Measurements from ENCODE around the gene FYB1. TPM values are rescaled to one million over a fixed set of nuclear protein-coding genes. Genes with fewer than 3 reads are reported as not detected.

Gene FYB1
- total RNA-seq, 4 donors from 2014 or later = 2.8 to 14.1 (median 11.9) TPM

DNA sequence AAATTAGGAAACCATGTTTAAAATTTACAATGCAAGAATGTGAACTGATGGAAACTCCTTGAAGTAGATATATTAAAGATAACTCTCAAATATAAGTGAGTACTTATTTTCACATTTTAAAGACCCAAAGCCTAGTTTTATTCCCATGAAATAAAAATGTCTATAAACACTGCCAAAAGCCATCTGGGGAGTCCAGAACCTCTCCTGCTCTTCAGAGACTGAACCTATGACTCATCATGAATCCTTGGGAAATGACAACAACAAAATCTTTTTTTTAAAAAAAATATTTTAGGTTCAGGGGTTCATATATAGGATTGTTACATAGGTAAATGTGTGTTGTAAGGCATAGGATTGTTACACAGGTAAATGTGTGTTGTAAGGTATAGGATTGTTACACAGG lies 33.8 kb upstream of the FYB1 start:
- Histone ChIP-seq H3K36me3 (no peaks in the 10 kb centered on the region), H3K4me3 (no peak overlapping the region), H3K27ac (no peak overlapping the region), H3K9me3 (no peaks in the 10 kb centered on the region), H3K4me1 (peaks cover 0 to 40% (median 4%) of the 10 kb centered on the region in 3 donors), H3K27me3 (no peaks in the 10 kb centered on the region)
- DNase-seq = no peak
- TF ChIP-seq, protein P1, sequence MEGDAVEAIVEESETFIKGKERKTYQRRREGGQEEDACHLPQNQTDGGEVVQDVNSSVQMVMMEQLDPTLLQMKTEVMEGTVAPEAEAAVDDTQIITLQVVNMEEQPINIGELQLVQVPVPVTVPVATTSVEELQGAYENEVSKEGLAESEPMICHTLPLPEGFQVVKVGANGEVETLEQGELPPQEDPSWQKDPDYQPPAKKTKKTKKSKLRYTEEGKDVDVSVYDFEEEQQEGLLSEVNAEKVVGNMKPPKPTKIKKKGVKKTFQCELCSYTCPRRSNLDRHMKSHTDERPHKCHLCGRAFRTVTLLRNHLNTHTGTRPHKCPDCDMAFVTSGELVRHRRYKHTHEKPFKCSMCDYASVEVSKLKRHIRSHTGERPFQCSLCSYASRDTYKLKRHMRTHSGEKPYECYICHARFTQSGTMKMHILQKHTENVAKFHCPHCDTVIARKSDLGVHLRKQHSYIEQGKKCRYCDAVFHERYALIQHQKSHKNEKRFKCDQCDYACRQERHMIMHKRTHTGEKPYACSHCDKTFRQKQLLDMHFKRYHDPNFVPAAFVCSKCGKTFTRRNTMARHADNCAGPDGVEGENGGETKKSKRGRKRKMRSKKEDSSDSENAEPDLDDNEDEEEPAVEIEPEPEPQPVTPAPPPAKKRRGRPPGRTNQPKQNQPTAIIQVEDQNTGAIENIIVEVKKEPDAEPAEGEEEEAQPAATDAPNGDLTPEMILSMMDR (IDR thresholded peaks at IDR 0.05) = no peak
- TF ChIP-seq POLR2A (IDR thresholded peaks at IDR 0.05) = no peak
- intact Hi-C loops (cut with DNase I) = no loop called here

DNA sequence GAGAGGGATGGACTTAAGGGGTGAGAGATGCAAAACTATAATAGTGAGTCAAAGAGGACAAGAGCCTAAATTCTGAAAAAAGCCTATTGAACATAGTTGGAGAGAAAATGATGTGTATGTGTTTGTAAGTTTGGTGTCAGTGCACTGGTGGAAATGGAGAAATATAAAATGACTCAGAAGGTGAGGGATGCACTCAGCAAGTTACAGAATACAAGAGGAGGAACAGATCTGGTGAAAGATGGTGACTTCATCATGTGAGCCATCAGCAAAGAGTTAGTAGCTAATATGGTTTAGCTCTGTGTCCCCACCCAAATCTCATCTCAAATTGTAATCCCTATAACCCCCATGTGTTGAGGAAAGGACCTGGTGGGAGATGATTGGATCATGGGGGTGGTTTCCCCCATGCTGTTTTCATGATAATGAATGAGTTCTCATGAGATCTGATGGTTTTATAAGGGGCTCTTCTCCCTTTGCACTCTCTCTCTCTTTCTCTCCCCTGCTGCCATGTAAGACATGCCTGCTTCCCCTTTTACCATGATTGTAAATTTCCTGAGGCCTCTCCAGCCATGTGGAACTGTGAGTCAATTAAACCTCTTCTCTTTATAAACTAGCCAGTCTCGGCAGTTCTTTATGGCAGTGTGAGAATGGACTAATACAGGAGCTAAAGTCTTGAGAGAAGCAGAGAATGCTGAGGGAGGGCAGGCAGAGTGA lies 30.4 kb upstream of the FYB1 start:
- Histone ChIP-seq H3K27ac (no peak overlapping the region), H3K36me3 (no peaks in the 10 kb centered on the region), H3K27me3 (no peaks in the 10 kb centered on the region), H3K9me3 (no peaks in the 10 kb centered on the region), H3K4me1 (peaks cover 0 to 5% (median 0%) of the 10 kb centered on the region in 3 donors), H3K4me3 (no peak overlapping the region)
- DNase-seq = no peak
- WGBS, 2 donors = 100% methylated on average over 1 of the region's 1 CpG; no CpG with 5 or more reads in 1 of the 2 donors
- no peak for TF ChIP-seq POLR2A (IDR thresholded peaks at IDR 0.05)
- TF ChIP-seq, protein P1 (IDR thresholded peaks at IDR 0.05) = no peak
- intact Hi-C loops (cut with DNase I) = no loop called here

DNA sequence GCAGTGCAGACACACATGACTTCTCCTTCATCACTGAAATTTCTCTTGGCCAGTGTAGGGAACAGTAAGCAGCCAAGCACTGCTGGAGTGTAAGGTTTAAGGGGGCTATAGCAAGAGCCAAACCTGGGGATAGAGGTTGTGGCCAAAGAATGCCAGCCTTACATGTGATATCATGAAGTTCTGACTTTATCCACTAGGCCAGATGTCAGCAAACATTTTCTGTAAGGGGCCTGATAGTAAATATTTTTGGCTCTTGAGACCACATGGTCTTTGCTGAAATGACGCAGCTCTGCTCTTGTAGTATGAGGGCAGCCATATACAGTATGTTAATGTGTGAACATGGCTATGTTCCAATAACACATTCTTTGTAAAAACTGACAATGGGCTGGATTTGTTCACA lies 29.7 kb upstream of the FYB1 start:
- intact Hi-C loops (cut with DNase I) = no loop called here
- TF ChIP-seq, protein P1 (IDR thresholded peaks at IDR 0.05) = no peak
- no peak for TF ChIP-seq POLR2A (IDR thresholded peaks at IDR 0.05)
- Histone ChIP-seq H3K4me1 (no peaks in the 10 kb centered on the region), H3K4me3 (no peak overlapping the region), H3K27ac (no peak overlapping the region), H3K36me3 (no peaks in the 10 kb centered on the region), H3K27me3 (no peaks in the 10 kb centered on the region), H3K9me3 (no peaks in the 10 kb centered on the region)
- 100% methylated on average over 1 of the region's 1 CpG for WGBS, 2 donors
- no peak for DNase-seq

DNA sequence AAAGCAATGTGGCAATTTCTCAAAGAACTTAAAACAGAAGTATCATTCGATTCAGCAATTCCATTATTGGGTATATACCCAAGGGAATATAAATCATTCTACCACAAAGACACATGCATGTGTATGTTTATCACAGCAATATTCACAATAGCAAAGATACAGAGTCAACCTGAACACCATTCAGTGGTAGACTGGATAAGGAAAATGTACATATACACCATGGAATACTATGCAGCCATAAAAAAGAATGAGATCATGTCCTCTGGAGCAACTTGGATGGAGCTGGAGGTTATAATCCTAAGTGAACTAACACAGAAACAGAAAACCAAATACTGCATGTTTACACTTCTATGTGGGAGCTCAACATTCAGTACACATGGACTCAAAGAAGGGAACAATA lies 21.4 kb upstream of the FYB1 start:
- WGBS, 2 donors = 80 to 91% methylated on average over 1 of the region's 1 CpG
- intact Hi-C loops (cut with DNase I) = no loop called here
- Histone ChIP-seq H3K27ac (no peak overlapping the region), H3K27me3 (no peaks in the 10 kb centered on the region), H3K9me3 (peaks cover 0 to 11% (median 3%) of the 10 kb centered on the region in 3 donors), H3K36me3 (no peaks in the 10 kb centered on the region), H3K4me1 (no peaks in the 10 kb centered on the region), H3K4me3 (no peak overlapping the region)
- no peak for DNase-seq
- no peak for TF ChIP-seq POLR2A (IDR thresholded peaks at IDR 0.05)
- TF ChIP-seq, protein P1 (IDR thresholded peaks at IDR 0.05) = no peak

DNA sequence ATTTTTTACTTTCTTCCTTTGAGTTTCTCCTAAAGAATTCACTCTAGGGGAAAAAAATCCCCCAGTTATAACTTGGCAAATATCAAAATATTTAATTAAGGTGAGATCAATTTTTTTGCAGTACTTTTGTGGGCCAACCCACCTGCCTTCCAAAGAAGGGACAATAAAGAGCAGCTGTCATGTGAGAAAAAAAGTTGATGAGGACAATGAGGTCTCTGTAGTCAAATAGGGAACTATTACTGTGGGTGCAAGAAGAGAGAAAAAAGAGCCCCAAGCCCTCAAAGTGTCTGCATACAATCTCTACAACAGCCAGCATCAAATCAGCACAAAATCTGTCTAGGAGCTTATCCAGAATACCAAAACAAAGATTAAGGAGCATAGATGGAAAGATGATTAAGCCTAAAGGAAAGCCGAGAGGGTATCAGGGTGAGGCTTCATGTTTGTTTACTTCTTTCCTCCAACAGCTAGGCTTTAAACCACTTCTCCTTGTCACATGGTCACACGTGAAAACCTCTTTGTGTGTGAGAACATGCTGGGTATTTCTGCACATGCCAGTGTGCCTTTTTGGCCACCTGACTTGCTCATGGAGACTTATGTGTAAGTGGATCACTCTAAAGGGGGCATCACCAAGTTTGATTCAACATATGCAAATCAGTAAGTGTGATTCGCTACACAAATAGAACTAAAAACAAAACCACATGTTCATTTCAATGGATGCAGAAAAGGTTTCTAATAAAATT lies 19.2 kb upstream of the FYB1 start:
- no peak for DNase-seq
- Histone ChIP-seq H3K36me3 (no peaks in the 10 kb centered on the region), H3K9me3 (peaks cover 0 to 11% (median 3%) of the 10 kb centered on the region in 3 donors), H3K4me1 (no peaks in the 10 kb centered on the region), H3K27ac (no peak overlapping the region), H3K4me3 (no peak overlapping the region), H3K27me3 (no peaks in the 10 kb centered on the region)
- intact Hi-C loops (cut with DNase I) = no loop called here
- TF ChIP-seq, protein P1 (IDR thresholded peaks at IDR 0.05) = no peak
- TF ChIP-seq POLR2A (IDR thresholded peaks at IDR 0.05) = no peak
- 57 to 62% methylated on average over 3 of the region's 3 CpGs for WGBS, 2 donors

All from esophagus squamous epithelium (tissue), 5 donors.